A172 (cell line): ENCODE data around the gene SPTB. TPM values are rescaled to one million over a fixed set of nuclear protein-coding genes. Genes with fewer than 3 reads are reported as not detected.
A peak's percentile ranks its signal among the peaks of the same experiment; 100 is the strongest.

Source experiments
- DNase-seq: peaks from one replicate; pipeline ENCODE4 v3.0.0-alpha.2; 2015; ENCODE audit warnings: low spot score
- total RNA-seq: library from RNA; depleted of rRNA; stranded (reverse); fragments of >200 nt; shearing (Covaris generic); gene quantifications from 2 replicates; pipeline ENCODE4 v1.2.3, GENCODE V29; 2014

SPTB gene
- total RNA-seq, 1 experiment from 2014 or later = 1.9 TPM

GRCh38 chr14:64850369-64851137 is 29.2 kb downstream of the SPTB start:
- no peak for DNase-seq

- DNase-seq = no peak
Observed at GRCh38 chr14:64849940-64850339, 29.8 kb downstream of the SPTB start.

DNA sequence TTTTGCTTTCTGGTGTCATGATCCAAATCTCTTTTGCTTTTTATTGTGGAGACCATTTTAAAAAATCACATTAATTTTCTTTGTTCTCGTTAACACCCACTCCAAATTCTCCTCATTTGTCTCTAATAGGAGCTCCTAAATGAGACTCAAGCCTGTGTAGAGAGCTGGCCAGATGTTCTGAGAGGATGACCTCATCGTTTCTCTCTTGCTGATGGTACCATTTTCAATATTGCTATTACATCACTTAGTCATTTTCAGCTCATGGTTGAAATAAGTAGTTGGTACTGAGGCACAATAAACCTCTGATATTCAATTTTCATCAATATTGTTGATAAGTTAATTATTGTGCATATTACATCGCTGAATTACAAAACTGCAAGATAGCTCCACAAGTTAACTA is 31.5 kb downstream of the SPTB start:
- no peak for DNase-seq

GRCh38 chr14:64846319-64846718 is 33.4 kb downstream of the SPTB start:
- no peak for DNase-seq

- peak; percentile 28 for DNase-seq
Observed at GRCh38 chr14:64845878-64846277, 33.8 kb downstream of the SPTB start.

DNA sequence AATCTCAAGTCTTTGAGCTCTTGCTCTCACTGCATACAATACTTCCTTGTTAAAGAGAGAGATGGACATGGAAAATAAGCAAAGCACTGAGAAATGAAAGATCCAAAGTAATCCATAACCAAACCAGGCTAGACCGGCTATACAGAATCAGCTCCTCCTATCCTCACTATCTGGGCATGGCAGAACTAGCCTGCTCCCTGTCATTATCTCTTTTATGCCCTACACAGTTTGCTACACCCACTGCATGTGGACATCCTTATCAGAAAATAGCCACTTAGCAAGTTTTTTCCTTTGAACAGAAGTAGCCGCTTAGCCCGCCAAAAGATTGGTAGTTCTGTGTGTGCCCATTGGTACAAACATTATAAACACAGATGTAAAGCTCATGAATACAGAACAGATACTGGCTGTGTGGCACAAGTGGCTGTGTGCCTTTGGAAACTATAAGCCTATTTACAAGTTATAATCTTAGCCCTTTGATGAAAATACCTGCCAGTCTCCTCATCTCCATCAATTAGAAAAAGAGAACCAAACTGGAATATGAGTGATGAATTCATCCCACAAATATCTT is 34.7 kb downstream of the SPTB start:
- DNase-seq = no peak

DNA sequence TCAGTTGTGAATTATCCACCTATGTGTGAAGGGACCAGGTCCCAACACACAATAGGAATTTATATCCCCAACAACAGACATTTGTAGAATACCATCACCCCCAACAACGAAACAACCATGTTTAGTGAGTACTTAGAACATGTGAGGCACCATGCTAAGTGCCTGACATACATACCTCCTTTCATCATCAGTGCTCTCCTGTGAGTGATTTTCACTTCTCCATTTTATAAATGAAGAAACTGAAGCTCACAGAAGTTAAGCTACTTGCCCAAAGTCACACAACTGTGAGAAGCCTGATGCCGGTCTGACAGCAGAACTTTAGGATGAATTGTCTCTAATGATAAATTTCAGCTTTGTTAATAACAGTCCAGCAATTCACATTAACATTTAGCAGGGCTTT is 35.4 kb downstream of the SPTB start:
- DNase-seq = no peak

GRCh38 chr14:64843548-64843947 is 36.2 kb downstream of the SPTB start:
- DNase-seq = no peak

DNA sequence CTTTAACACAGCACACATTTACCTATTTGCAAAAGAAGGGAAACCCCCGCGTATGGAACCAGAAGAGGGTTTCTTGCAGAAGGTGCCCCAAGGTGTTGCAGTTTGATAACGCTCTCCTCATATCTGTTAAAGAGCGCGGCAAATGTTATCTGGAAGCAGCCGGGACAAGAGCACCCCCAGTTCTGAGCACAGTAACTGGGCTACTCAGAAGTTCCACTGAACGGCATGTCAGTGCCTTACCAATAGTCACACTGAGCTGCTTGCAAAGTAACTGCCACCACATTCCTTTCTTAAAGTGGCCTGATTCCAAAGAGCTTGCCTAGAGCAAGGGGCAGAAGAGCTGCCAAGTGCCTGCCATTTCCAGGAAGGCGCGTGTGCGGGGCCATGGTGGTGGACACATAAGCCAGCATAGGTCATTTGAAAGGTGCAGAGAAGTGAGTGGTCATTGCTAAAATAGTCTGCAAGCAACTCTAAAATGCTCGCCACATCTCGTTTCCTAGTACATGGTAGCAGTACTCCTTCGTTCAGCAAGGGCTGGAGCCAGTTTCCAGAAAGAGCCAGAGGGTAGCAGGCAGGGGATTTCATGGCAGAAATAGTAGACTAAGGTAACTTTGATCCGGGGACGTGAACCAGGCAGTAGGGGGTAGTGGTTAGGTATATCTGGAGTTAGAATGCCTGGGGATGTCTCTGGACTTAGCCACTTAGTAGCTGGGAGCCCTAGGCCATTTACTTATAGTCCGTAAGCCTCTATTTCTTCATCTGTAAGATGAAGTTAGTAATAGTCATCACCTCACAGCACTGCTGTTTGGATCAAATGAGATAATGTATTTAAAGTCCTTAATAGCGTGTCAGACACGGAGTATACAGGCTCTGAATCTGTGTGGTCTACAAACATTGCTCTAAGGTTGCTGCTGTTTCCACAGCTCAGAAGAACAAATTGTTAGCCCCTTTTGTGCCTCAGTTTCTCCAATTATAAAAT is 37.6 kb downstream of the SPTB start:
- no peak for DNase-seq

DNA sequence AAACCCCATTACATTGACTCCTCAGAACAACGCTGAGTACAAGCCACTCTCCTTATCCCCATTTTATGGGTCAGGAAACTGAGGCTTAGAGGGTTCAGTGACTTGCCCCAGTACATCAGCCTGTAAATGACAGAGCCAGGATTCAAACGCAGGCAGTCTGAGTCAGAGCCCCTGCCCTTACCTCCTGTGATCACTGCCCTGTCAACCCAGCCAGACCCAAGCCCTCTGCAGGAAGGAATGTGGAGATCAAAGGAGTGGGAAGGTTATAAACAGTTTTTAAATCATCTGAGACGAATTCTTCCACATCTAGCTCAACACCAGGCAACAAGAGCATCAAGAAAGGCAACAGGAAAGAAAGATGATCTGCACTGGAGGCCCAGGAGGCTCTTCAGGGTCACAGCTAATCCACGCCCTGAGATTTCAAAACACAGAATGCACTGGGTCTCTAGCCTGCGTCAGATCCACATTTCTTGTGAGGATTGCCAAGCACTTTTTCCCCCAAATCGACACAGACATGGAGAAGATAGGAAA is 38.5 kb downstream of the SPTB start:
- peak; percentile 64 for DNase-seq

- no peak for DNase-seq
Observed at GRCh38 chr14:64838656-64839055, 41.1 kb downstream of the SPTB start.

DNA sequence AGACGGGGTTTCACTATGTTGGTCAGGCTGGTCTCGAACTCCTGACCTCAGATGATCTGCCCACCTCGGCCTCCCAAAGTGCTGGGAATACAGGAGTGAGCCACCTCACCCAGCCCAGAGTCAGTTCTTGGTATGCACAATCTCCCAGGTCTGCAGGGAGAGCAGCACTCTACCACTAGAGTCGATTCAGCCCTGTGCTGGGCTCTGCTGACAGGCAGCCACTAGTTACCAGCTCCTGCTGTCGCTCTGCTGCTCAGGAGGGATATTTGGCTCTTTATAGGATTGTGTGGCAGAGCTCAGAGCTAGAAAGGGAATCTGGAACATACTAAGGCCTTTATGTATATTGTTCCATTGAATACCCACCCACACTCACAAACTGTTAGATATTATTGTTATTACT is 44.3 kb downstream of the SPTB start:
- no peak for DNase-seq

GRCh38 chr14:64834965-64835364 is 44.7 kb downstream of the SPTB start:
- DNase-seq = no peak

DNA sequence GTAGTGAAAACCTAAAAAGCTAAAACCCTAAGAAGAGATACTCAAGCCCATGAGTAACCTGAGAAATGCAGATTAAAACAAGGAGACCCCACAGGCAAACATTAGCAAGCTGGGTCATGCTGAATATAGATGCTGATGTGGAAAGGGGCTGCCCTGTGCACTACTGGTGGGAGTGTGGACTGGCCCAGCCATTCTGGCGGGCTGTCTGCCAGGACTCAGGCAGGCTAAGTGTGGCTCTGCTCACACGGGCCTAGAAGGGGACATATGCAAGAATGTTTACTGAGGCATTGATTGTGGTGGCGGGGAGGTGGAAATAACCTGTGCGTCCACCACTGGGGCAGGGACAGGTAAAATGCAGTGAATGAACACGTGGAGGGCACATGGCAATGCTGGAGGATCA is 48.3 kb downstream of the SPTB start:
- no peak for DNase-seq

DNA sequence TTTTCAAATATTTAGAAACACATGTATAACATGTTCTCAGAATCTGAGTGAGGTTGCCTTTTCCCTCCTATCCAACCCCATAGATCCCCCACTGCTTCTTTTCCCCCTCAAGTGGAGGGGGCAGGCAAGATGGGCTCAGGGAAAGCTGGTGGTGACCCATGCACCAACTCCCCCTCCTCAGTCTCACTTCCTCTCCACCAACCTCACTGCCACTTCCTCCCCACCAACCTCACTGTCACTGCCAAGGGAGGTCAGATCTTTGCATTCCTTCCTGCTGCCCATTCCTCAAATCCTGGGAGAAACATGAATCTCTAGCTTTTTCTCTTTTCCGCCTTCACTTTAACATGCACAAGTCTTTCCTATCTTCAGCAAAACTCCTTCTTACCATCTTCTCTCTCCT is 48.7 kb downstream of the SPTB start:
- no peak for DNase-seq

GRCh38 chr14:64828071-64828470 is 51.6 kb downstream of the SPTB start:
- DNase-seq = no peak

DNA sequence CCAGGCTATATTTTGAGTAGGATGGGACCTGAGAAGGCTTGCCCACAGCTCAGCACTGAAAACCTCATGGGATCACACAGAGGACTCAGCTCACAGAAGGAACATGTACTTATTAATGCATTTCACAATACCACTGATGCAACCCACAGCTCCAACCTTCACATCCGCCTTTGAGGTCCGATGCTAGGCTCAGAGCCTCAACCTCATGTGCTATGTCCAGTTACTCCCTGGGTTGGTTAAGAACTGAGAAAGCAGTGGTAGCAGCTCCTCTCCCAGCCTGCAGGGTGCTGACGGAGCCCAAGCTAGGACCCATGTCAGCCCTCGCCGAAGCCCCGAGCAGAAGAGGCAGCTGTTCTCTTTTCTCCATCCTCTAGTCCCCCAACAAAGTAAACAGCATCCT is 52.9 kb downstream of the SPTB start:
- no peak for DNase-seq

DNA sequence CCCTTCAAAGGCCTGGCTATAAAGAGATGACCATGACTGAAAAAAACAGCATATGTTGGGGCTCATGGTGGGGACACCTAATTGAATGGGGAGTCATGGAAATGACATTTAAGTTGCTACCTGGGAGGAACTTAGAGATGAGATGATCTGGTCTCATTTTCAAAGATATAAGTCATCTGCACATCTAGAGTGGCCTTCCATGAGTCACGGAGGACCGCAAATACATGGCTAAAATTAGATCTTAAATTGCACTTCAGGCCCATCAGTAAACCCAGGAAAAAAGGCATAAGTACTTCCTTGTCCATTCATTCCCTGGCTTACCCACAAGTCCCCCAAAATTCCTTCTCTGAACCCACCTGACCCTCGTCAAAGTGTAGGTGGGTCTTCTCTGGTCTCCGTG is 53.4 kb downstream of the SPTB start:
- peak; percentile 24 for DNase-seq

DNA sequence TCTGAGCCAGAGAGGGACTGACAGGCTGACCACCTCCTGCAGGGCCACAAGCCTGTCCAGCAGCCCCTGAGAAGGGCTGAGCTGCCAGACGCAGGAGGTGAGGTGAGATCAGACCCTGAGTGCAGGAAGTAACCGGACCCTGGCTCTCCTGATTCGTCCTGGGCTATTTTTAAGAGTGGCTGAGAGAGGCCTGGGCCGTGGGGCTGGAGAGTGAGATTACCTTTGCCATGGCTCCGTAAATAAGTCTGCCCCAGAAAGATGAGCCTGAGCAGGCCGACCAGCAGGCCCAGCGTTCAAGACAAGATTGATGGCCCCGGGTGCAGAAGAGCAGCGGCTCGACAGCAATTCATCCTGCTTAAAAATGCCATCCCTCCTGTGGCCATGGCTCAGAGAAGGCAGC is 54.2 kb downstream of the SPTB start:
- no peak for DNase-seq

DNA sequence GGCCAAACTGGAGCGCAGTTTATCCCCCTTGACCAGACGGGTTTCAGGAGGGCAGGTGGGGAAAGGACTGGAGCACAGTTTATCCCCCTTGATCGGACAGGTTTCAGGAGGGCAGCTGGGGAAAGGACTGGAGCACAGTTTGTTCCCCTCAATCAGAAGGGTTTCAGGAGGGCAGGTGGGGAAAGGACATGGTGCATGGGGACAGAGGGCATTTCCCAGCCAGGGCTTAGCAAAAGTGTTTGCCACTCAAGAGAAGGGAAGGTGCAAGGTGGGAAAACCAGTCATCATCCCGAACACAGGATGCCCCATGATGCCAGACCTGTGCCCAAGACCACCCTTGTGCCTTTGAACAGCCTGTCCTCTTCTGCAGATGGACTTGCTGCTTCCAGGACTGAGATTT is 54.7 kb downstream of the SPTB start:
- DNase-seq = no peak

DNA sequence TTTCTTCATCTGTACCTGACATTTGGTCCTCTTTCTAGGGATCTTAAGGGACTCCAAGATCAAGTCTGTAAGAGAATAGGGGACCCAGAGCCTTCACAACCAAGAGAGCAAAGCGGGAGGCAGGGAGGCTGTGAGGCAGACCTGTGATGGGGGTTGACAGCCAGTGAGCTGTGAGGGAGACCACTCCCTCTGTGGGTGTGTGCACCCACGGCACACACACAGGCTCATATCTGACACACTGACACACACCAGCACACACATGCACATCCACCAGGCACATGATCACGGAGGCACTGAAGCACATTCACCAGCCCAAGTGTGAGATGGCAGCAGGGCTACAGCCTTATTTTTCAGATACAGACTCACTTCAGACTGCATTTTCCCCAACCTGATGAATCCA is 55.2 kb downstream of the SPTB start:
- DNase-seq = no peak

DNA sequence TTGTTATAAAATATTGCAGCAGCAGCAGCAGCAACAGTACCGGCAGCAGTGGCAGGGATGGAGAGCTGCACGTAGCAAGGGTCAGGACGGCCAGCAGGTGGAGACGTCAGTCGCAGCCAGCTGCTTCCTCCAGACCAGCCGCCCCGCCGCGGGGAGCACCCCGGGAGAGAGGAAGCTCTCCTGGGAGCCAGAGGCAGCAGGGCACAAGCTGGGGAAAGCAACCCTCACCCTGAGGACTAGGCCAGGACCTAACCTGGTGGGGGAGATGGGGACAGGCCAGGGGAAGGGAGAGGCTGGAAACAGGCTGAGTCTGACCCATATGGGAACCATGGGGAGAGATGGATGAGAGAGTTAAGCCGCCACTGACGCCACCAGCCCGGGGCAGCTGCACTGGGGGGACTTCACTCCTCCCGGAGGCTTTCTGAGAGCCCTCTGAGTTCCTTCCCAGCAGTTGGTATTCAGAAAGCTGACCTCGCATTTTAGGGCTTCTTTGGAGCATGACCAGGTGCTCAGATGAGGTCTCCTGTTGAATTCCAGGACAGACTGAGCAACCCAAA is 56.3 kb downstream of the SPTB start:
- DNase-seq = peak; percentile 64
